ENCODE results near the gene TMEM222. TPM values are rescaled to one million over a fixed set of nuclear protein-coding genes. Genes with fewer than 3 reads are reported as not detected.

The TMEM222 gene
- 26.4 and 27.7 TPM in 2 replicates for total RNA-seq

GRCh38 chr1:27321813-27322568, at the start of gene TMEM222:
TMEM222 (plus strand) TSS chr1:27322163; CDS start chr1:27322198, 35 bp downstream.

GRCh38 chr1:27341525-27342252, 19.7 kb downstream of the TMEM222 start, which contains the start of gene SYTL1:
SYTL1 (plus strand) TSS chr1:27342022; CDS start chr1:27345335, 3,313 bp downstream.

GRCh38 chr1:27366411-27367159, 44.6 kb downstream of the TMEM222 start, which contains the start of gene MAP3K6:
MAP3K6 (minus strand) TSS chr1:27366961; CDS start chr1:27366597, 364 bp downstream.

GRCh38 chr1:27374362-27375086, 52.6 kb downstream of the TMEM222 start, which contains the start of gene FCN3:
FCN3 (minus strand) TSS chr1:27374824; CDS start chr1:27374818, 6 bp downstream.

GRCh38 chr1:27383039-27383605, 61.2 kb downstream of the TMEM222 start, which contains the start of gene CD164L2:
CD164L2 (minus strand) TSS chr1:27383333; CDS start chr1:27383239, 94 bp downstream.

Other genes starting within 250 kb of the TMEM222 start
- 21.3 and 28.6 TPM in 2 replicates for gene SLC9A1, start 167.0 kb upstream of the TMEM222 start, total RNA-seq
- gene WDTC1, start 87.5 kb upstream of the TMEM222 start, total RNA-seq = 20.1 and 23.4 TPM in 2 replicates
- gene SYTL1, start 19.9 kb downstream of the TMEM222 start, total RNA-seq = 0.27 and 0.30 TPM in 2 replicates
- gene MAP3K6, start 44.8 kb downstream of the TMEM222 start, total RNA-seq = 16.9 and 20.6 TPM in 2 replicates
- gene FCN3, start 52.7 kb downstream of the TMEM222 start, total RNA-seq = 0.64 and 2.3 TPM in 2 replicates
- not detected in 2 replicates for gene CD164L2, start 61.2 kb downstream of the TMEM222 start, total RNA-seq
- gene GPR3, start 70.5 kb downstream of the TMEM222 start, total RNA-seq = 2.0 and 2.1 TPM in 2 replicates
- gene WASF2, start 168.0 kb downstream of the TMEM222 start, total RNA-seq = 36.2 and 41.9 TPM in 2 replicates

Measured in mammary microvascular endothelial cell (primary cell).